Natural killer cell treated with Interleukin-12 subunit alpha and Interleukin-12 subunit beta and Interleukin-15 and Interleukin-18, amount 100 ng/mL, for 72 hours (primary cell): ENCODE measurements around the gene TTC38. TPM values are rescaled to one million over a fixed set of nuclear protein-coding genes. Genes with fewer than 3 reads are reported as not detected.

ENCODE experiments used
- ATAC-seq, 2 donors: fragments of 150-1000 bp; cut with Tn5 transposase in 1 of 2; sonication (Bioruptor Pico), chemical (Tn5 transposase) in 1 of 2; 2 replicates each; pipeline ENCODE4 v1.10.0; 2021
- DNase-seq: peaks from one replicate; pipeline ENCODE4 v3.0.0; 2022; ENCODE audit warnings: low spot score
- H3K27ac Mint-ChIP-seq, 2 donors: 1 replicate in 1 of 2; 2 replicates in 1 of 2; pipeline ENCODE4 v1.8.0; 2022; ENCODE audit warnings: mixed read lengths in 2 of 2, mild to moderate bottlenecking in 1 of 2, moderate library complexity in 1 of 2
- H3K27me3 Mint-ChIP-seq, 2 donors: 1 replicate in 1 of 2; 2 replicates in 1 of 2; pipeline ENCODE4 v1.8.0; 2022; ENCODE audit warnings: mixed read lengths in 2 of 2
- H3K36me3 Mint-ChIP-seq: one replicate; pipeline ENCODE4 v1.8.0; 2022; ENCODE audit warnings: mixed read lengths
- H3K4me1 Mint-ChIP-seq, 2 donors: 1 replicate in 1 of 2; 2 replicates in 1 of 2; pipeline ENCODE4 v1.8.0; 2022; ENCODE audit warnings: low read depth in 2 of 2, mixed read lengths in 2 of 2, mild to moderate bottlenecking in 1 of 2
- H3K4me3 Mint-ChIP-seq: one replicate; pipeline ENCODE4 v1.8.0; 2022; ENCODE audit warnings: mixed read lengths
- H3K9me3 Mint-ChIP-seq: 2 replicates; pipeline ENCODE4 v1.8.0; 2022; ENCODE audit warnings: mixed read lengths
- total RNA-seq, 2 donors: library from RNA; stranded (reverse); gene quantifications; one replicate each; pipeline ENCODE4 v1.2.3, GENCODE V29; 2022

Gene TTC38
- total RNA-seq, 2 donors from 2014 or later, result 63.7 to 64.2 TPM

DNA sequence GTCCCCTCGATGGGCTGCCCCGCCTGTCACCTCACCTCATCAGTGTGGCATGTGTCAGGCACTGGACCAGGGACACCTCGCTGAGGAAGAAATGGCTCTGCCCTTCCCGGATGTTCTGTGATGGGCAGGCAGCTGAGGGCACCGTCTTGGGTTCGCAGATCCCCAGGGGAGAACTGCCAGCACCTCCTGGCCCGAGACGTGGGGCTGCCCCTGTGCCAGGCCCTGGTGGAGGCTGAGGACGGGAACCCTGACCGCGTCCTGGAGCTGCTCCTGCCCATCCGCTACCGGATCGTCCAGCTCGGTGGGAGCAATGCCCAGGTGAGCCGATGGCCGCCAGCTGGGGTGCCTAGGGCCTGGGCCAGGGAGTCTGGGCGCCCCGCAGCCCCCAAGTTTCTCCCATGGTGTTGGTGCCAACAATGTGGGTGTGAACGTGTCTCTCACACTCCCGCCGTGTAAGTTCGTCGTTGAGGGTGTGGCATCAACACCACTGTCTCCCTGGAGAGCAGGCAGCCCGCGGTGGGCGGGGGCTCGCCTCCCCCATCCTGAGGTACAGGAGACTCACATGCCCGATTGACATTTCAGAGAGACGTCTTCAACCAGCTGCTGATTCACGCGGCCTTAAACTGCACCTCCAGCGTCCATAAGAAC lies 21.6 kb downstream of the TTC38 start:
- Mint-ChIP-seq H3K4me3 (peak overlapping the region; percentile 93), H3K9me3 (no peaks in the 10 kb centered on the region), H3K36me3 (peaks cover 12% of the 10 kb centered on the region), H3K27me3 (no peaks in the 10 kb centered on the region), H3K27ac (peak overlapping the region; percentile 99), H3K4me1 (peaks cover 55 to 66% of the 10 kb centered on the region in 2 donors)
- ATAC-seq (peak in 1 of 2 donors; percentile 10), DNase-seq (no peak)

DNA sequence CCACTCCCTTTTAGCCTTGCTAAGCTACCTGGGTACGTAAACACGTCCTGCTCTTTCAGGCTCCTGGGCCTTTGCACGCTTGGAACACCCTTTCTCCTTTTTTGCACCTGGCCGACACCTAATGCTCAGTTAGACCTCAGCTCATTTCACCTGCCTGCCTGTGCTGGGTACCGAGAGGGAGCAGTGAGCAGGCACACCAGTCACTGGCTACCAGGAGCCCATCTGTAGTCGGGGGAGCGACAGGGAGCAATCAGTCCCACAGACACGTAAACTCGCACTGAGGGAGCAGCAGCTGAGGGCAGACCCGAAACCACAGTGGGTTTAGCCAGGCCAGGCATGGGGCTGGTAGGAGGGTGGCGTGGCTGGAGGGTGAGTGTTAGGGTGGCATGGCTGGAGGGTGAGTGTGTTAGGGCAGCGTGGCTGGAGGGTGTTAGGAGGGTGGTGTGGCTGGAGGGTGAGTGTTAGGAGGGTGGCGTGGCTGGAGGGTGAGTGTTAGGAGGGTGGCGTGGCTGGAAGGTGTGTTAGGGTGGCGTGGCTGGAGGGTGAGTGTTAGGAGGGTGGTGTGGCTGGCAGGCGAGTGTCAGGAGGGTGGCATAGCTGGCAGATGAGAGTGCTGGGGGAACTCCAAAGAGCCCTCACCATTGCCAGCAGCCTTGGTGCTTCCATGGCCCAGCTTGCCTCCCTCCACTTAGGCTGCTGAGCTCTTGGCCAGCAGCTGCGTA lies 22.5 kb downstream of the TTC38 start:
- peak overlapping the region; percentile 99 for H3K27ac Mint-ChIP-seq
- peaks cover 11% of the 10 kb centered on the region for H3K36me3 Mint-ChIP-seq
- no peaks in the 10 kb centered on the region for H3K27me3 Mint-ChIP-seq
- peaks cover 61 to 71% of the 10 kb centered on the region in 2 donors for H3K4me1 Mint-ChIP-seq
- DNase-seq (no peak), ATAC-seq (peak; percentile 37 to 62)
- H3K9me3 Mint-ChIP-seq, result no peaks in the 10 kb centered on the region
- H3K4me3 Mint-ChIP-seq, result peak overlapping the region; percentile 78

- no peaks in the 10 kb centered on the region for H3K9me3 Mint-ChIP-seq
- peak overlapping the region; percentile 78 for H3K4me3 Mint-ChIP-seq
- DNase-seq, result no peak
- peak overlapping the region; percentile 99 for H3K27ac Mint-ChIP-seq
- no peaks in the 10 kb centered on the region for H3K27me3 Mint-ChIP-seq
- H3K36me3 Mint-ChIP-seq, result peaks cover 7% of the 10 kb centered on the region
- no peak for ATAC-seq
- H3K4me1 Mint-ChIP-seq, result peaks cover 66 to 75% of the 10 kb centered on the region in 2 donors
These were observed 23.3 kb downstream of the TTC38 start for GRCh38 chr22:46290843-46291785.

DNA sequence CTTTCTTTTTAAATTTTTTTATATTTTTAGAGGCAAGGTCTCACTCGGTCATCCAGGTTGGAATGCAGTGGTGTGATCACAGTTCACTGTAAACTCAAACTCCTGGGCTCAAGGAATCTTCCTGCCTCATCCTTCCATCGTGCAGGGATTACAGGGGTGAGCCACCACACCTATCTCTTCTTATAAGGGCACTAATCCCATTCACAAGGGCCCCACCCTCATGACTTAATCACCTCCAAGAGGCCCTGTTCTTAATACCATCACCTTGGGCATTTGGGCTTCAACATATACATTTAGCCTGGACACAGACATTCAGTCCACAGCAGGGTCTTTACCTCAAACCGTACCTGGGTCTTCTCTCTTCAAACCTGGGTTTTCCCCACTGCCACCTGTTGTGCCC lies 24.4 kb downstream of the TTC38 start:
- Mint-ChIP-seq H3K4me1 (peaks cover 67 to 74% of the 10 kb centered on the region in 2 donors), H3K9me3 (no peaks in the 10 kb centered on the region), H3K4me3 (no peak overlapping the region), H3K27ac (peak overlapping the region; percentile 85 to 90), H3K27me3 (no peaks in the 10 kb centered on the region), H3K36me3 (peaks cover 6% of the 10 kb centered on the region)
- no peak for DNase-seq
- no peak for ATAC-seq

GRCh38 chr22:46292732-46293131 lies 24.9 kb downstream of the TTC38 start:
- DNase-seq (no peak), ATAC-seq (no peak)
- H3K4me3 Mint-ChIP-seq, result no peak overlapping the region
- peak overlapping the region; percentile 85 to 90 for H3K27ac Mint-ChIP-seq
- H3K36me3 Mint-ChIP-seq, result peaks cover 11% of the 10 kb centered on the region
- H3K27me3 Mint-ChIP-seq, result no peaks in the 10 kb centered on the region
- peaks cover 67 to 74% of the 10 kb centered on the region in 2 donors for H3K4me1 Mint-ChIP-seq
- no peaks in the 10 kb centered on the region for H3K9me3 Mint-ChIP-seq

DNA sequence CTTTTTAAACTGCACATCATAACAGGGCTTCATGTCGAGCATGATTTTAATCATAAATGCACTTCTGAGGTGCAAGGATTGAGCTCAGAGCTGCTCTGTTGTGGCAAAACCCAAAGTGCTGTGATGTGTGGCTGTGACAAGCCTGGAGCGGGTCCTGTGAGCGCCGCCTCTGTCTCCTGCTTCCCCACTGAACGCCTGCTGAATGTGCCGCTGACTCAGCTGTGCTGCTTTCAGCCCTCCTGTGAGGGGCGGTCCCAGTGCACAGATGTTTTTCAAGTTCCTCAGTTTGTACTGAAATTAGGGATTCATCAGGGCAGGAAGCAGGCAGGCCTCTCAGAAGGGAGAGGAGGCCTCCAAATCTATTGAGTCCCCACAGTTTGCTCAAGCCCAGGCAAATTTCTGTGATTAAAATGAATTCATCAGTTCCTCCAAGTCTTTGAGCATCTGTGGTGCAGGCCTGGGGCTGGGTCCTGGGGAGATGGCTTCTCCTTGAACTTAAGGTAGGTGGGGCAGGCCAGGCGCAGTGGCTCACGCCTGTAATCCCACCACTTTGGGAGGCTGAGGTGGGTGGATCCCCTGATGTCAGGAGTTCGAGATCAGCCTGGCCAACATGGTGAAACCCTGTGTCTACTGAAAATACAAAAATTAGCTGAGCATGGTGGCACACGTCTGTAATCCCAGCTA lies 25.9 kb downstream of the TTC38 start:
- Mint-ChIP-seq H3K9me3 (no peaks in the 10 kb centered on the region), H3K4me3 (peak overlapping the region; percentile 15), H3K27me3 (no peaks in the 10 kb centered on the region), H3K27ac (peak overlapping the region; percentile 85 to 90), H3K4me1 (peaks cover 63 to 68% of the 10 kb centered on the region in 2 donors), H3K36me3 (peaks cover 14% of the 10 kb centered on the region)
- DNase-seq (no peak), ATAC-seq (no peak)

GRCh38 chr22:46294784-46295183 lies 27.0 kb downstream of the TTC38 start:
- ATAC-seq (no peak), DNase-seq (no peak)
- Mint-ChIP-seq H3K27ac (peak overlapping the region; percentile 97 to 100), H3K4me3 (peak overlapping the region; percentile 97), H3K27me3 (no peaks in the 10 kb centered on the region), H3K36me3 (peaks cover 24% of the 10 kb centered on the region), H3K4me1 (peaks cover 65 to 67% of the 10 kb centered on the region in 2 donors), H3K9me3 (no peaks in the 10 kb centered on the region)

DNA sequence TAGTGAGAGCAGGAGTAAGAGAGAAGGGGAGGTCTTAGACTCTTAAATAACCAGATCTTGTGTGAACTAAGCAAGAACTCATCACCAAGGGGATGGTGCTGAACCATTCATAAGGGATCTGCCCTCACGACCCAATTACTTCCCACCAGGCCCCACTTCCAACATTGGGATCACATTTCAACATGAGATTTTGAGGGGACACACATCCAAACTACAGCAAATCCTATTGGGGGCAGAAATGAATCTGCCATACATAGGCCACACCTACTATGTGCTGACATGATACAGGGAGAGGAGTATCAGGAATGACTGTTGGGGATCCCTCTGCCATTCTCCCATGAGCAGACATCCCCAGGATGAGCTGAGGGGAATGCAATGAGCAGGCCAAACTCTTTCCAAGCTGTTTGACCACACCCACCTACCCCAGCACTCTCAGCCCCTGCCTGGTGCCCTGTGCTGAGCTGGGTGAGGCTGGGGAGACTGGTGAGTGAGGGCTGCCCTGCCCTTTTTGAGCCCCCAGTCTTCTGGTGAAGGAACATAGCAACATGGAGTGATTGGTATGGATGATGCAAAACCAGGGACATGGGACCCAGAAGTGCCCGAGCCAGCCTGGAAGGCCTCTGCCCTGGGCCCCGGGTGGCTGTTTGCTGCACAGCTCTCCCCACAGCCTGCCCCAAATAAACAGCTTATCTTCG lies 27.6 kb downstream of the TTC38 start:
- H3K27ac Mint-ChIP-seq, result peak overlapping the region; percentile 97 to 100
- no peak for ATAC-seq
- peaks cover 25% of the 10 kb centered on the region for H3K36me3 Mint-ChIP-seq
- DNase-seq, result no peak
- no peaks in the 10 kb centered on the region for H3K9me3 Mint-ChIP-seq
- peaks cover 60 to 61% of the 10 kb centered on the region in 2 donors for H3K4me1 Mint-ChIP-seq
- H3K27me3 Mint-ChIP-seq, result no peaks in the 10 kb centered on the region
- peak overlapping the region; percentile 97 for H3K4me3 Mint-ChIP-seq

DNA sequence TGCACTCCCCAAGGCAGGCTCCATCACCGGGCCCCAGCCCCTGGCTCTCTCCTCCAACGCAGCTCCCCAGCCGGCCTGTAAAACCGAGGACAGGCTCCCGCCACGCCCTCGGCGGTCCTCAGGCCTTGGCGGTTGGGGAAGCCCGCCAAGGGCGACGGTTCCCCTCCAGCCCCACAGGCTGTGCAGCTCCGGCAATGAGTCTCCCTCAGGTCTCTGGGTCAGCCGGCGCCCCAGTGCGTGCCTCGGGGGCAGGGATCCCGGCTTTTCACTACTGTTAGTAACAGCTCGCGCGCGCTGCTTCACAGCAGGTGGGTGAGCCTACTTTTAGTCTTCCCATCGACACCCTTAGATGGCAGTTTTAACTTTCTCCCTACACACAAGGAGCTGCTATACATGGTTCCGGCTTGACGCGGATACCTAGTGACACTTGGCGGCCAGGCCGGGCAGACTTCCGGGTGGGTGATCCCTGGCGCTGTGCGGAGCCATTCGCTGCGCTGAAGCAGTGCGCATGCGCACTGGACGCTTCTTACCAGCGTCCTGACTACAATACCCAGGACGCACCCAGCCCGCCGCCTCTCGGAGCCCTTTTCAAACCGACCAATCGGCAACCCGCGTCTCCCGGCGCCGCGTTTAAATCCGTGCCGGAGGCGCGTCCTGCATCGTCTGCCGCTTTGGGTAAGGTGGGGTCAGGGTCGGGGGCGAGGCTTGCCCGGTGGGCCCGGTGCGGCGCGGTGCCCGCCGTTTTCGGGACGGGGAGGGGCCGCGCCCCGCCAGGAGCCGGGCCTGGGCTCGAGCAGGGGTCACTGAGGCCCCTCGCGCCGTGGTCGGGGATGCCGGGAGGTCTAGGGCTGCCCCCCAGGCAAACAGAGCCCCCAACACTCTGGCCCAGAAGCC lies 28.7 kb downstream of the TTC38 start, which contains the start of gene GTSE1:
Gene GTSE1 (plus strand): TSS at position 614 of the 894 bp plus-strand sequence. CDS start 531 bp downstream, outside the sequence.
- H3K36me3 Mint-ChIP-seq, result peaks cover 28% of the 10 kb centered on the region
- peaks cover 51 to 54% of the 10 kb centered on the region in 2 donors for H3K4me1 Mint-ChIP-seq
- H3K27ac Mint-ChIP-seq, result peak within 1 kb of the TSS; percentile 97 to 100
- peak within 1 kb of the TSS; percentile 97 for H3K4me3 Mint-ChIP-seq
- peak; percentile 98 to 99 for ATAC-seq
- H3K27me3 Mint-ChIP-seq, result no peaks in the 10 kb centered on the region
- H3K9me3 Mint-ChIP-seq, result no peaks in the 10 kb centered on the region
- DNase-seq, result peak; percentile 98

DNA sequence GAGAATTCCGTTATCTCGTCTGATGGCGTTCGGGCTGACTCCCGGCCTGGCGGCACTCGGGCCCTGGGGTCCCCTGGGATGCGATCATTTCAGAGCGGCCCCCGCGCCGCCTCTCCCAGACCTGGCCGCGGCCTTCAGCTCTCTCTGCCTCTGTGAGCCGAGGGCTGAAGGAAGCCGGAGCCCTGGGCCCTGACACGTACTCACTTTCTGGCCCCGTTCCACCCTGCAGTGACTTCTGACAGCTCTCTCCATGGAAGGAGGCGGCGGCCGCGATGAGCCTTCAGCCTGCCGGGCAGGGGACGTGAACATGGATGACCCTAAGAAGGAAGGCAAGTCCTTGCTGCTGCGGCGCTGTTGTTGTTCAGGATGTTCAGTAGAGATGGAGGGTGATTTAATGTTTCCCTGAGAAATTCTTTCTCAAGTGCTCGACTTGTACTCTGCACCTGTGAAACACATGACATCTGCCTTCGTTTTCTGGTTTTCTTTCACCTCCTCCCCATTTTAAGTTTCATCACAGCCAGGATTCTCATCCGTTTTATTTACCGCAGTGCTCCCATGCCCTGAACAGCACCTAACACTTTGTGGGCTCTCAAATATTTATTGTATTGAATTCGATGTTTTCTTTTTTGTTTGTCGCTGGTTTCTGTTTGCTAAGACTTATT lies 29.5 kb downstream of the TTC38 start:
- no peaks in the 10 kb centered on the region for H3K9me3 Mint-ChIP-seq
- ATAC-seq (peak; percentile 0 to 19), DNase-seq (no peak)
- peak overlapping the region; percentile 97 for H3K4me3 Mint-ChIP-seq
- peaks cover 26% of the 10 kb centered on the region for H3K36me3 Mint-ChIP-seq
- H3K27ac Mint-ChIP-seq, result peak overlapping the region; percentile 97 to 100
- no peaks in the 10 kb centered on the region for H3K27me3 Mint-ChIP-seq
- H3K4me1 Mint-ChIP-seq, result peaks cover 49 to 51% of the 10 kb centered on the region in 2 donors

DNA sequence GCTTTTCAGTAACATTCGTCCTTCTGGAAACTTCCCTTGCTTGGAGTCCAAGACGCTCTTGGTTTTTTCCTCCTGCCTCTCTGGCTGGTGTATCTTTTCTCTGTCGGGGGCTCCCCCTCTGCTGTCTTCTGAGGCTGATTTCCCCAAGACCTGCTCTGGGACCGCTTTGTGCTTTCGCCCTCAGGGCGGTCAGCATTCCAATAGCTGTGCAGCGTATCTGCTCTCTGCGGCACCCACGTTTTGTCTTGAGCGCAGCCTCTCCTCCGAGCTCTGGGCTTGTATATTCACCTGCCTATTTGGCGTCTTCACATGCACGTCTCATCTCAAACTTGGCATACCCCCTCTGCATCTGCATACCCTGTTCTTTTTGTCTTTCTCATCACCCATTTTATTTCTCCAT lies 31.3 kb downstream of the TTC38 start:
- Mint-ChIP-seq H3K4me1 (peaks cover 38 to 47% of the 10 kb centered on the region in 2 donors), H3K4me3 (peak overlapping the region; percentile 73), H3K27ac (peak overlapping the region in 1 of 2 donors; percentile 20), H3K9me3 (no peaks in the 10 kb centered on the region), H3K27me3 (no peaks in the 10 kb centered on the region), H3K36me3 (peaks cover 22% of the 10 kb centered on the region)
- no peak for DNase-seq
- ATAC-seq, result no peak
